Suprapubic skin (tissue), 4 donors: Measurements from ENCODE around the gene ASIC2. TPM values are rescaled to one million over a fixed set of nuclear protein-coding genes. Genes with fewer than 3 reads are reported as not detected.
A peak's percentile ranks its signal among the peaks of the same experiment; 100 is the strongest.

Experiments used
- DNase-seq, 2 donors: peaks; one replicate each; pipeline ENCODE4 v3.0.0-alpha.2; 2019; ENCODE audit warnings: low spot score in 2 of 2
- H3K27ac ChIP-seq: fragments of 200-600 bp; sonication (generic); one replicate; pipeline ENCODE4 v1.5.1; 2019
- H3K27me3 ChIP-seq: fragments of 200-600 bp; sonication (generic); one replicate; pipeline ENCODE4 v1.5.1; 2019
- H3K36me3 ChIP-seq: fragments of 200-600 bp; sonication (generic); one replicate; pipeline ENCODE4 v1.5.1; 2019
- H3K4me1 ChIP-seq: fragments of 200-600 bp; sonication (generic); one replicate; pipeline ENCODE4 v1.5.1; 2019
- H3K4me3 ChIP-seq: fragments of 200-600 bp; sonication (generic); one replicate; pipeline ENCODE4 v1.5.1; 2019; ENCODE audit warnings: mild to moderate bottlenecking
- H3K9me3 ChIP-seq: fragments of 200-600 bp; sonication (generic); one replicate; pipeline ENCODE4 v1.5.1; 2019
- CTCF ChIP-seq, 2 donors: fragments of 200-600 bp in 1 of 2; fragments of 450-650 bp in 1 of 2; sonication (generic) in 1 of 2; IDR thresholded peaks; one replicate each; pipeline ENCODE4 v1.5.1; 2016 to 2019; ENCODE audit warnings: antibody characterized with exemption in 2 of 2, mild to moderate bottlenecking in 1 of 2, moderate library complexity in 1 of 2
- EP300 ChIP-seq: sonication (generic); formaldehyde crosslinking; IDR thresholded peaks from one replicate; pipeline ENCODE4 v1.6.1; 2017; ENCODE audit warnings: antibody characterized with exemption
- POLR2A ChIP-seq, 2 donors: fragments of 450-650 bp; IDR thresholded peaks; one replicate each; pipeline ENCODE4 v1.6.1; 2017; ENCODE audit warnings: antibody characterized with exemption in 2 of 2, mild to moderate bottlenecking in 2 of 2, moderate library complexity in 2 of 2
- POLR2AphosphoS5 ChIP-seq, 3 donors: sonication (generic); formaldehyde crosslinking; IDR thresholded peaks; one replicate each; pipeline ENCODE4 v1.6.1; 2017; ENCODE audit warnings: antibody characterized with exemption in 3 of 3
- whole genome bisulfite sequencing: methylation state at CpG from one replicate; pipeline ENCODE4 v1.1.5; 2018; 5-methylcytosine and 5-hydroxymethylcytosine counted together
- total RNA-seq, 4 donors: library from RNA; depleted of rRNA; stranded (reverse); fragments of >200 nt; gene quantifications; one replicate each; pipeline ENCODE4 v1.1.0, GENCODE V29; 2016

Gene ASIC2
- total RNA-seq, 4 donors from 2014 or later = not detected

GRCh38 chr17:33262266-33263123 is 30.6 kb downstream of the ASIC2 start:
- Histone ChIP-seq H3K4me1 (no peaks in the 10 kb centered on the region), H3K27me3 (peaks cover 22% of the 10 kb centered on the region), H3K27ac (no peak overlapping the region), H3K9me3 (no peaks in the 10 kb centered on the region), H3K36me3 (no peaks in the 10 kb centered on the region), H3K4me3 (no peak overlapping the region)
- 73% methylated on average over 6 of the region's 6 CpGs for WGBS
- no peak for DNase-seq
- no peak for TF ChIP-seq CTCF (IDR thresholded peaks at IDR 0.05)
- TF ChIP-seq POLR2A (IDR thresholded peaks at IDR 0.05) = no peak
- no peak for TF ChIP-seq EP300
- TF ChIP-seq POLR2AphosphoS5 (IDR thresholded peaks at IDR 0.05) = no peak

- H3K27me3 ChIP-seq = peaks cover 24% of the 10 kb centered on the region
- peak in 1 of 2 donors; percentile 78 for DNase-seq
- H3K4me1 ChIP-seq = no peaks in the 10 kb centered on the region
- H3K4me3 ChIP-seq = no peak overlapping the region
- H3K9me3 ChIP-seq = no peaks in the 10 kb centered on the region
- TF ChIP-seq EP300 (no peak), CTCF (IDR thresholded peaks at IDR 0.05) (no peak), POLR2A (IDR thresholded peaks at IDR 0.05) (no peak), POLR2AphosphoS5 (IDR thresholded peaks at IDR 0.05) (no peak)
- no peaks in the 10 kb centered on the region for H3K36me3 ChIP-seq
- no peak overlapping the region for H3K27ac ChIP-seq
- WGBS = 91% methylated on average over 5 of the region's 10 CpGs
These were observed 31.3 kb downstream of the ASIC2 start for GRCh38 chr17:33261820-33262219.

GRCh38 chr17:33260638-33261037 is 32.5 kb downstream of the ASIC2 start:
- no peak for TF ChIP-seq POLR2A (IDR thresholded peaks at IDR 0.05)
- TF ChIP-seq POLR2AphosphoS5 (IDR thresholded peaks at IDR 0.05) = no peak
- no peak for TF ChIP-seq EP300
- TF ChIP-seq CTCF (IDR thresholded peaks at IDR 0.05) = no peak
- Histone ChIP-seq H3K27me3 (peaks cover 20% of the 10 kb centered on the region), H3K4me1 (no peaks in the 10 kb centered on the region), H3K9me3 (no peaks in the 10 kb centered on the region), H3K4me3 (no peak overlapping the region), H3K36me3 (no peaks in the 10 kb centered on the region), H3K27ac (no peak overlapping the region)
- no peak for DNase-seq
- 68% methylated on average over 8 of the region's 10 CpGs for WGBS

GRCh38 chr17:33258296-33258695 is 34.8 kb downstream of the ASIC2 start:
- Histone ChIP-seq H3K27ac (no peak overlapping the region), H3K4me3 (no peak overlapping the region), H3K27me3 (peaks cover 21% of the 10 kb centered on the region), H3K9me3 (no peaks in the 10 kb centered on the region), H3K36me3 (no peaks in the 10 kb centered on the region), H3K4me1 (no peaks in the 10 kb centered on the region)
- WGBS = 76% methylated on average over 3 of the region's 3 CpGs
- no peak for DNase-seq
- no peak for TF ChIP-seq POLR2AphosphoS5 (IDR thresholded peaks at IDR 0.05)
- no peak for TF ChIP-seq CTCF (IDR thresholded peaks at IDR 0.05)
- no peak for TF ChIP-seq EP300
- TF ChIP-seq POLR2A (IDR thresholded peaks at IDR 0.05) = no peak

- no peak for DNase-seq
- Histone ChIP-seq H3K27me3 (peaks cover 18% of the 10 kb centered on the region), H3K9me3 (no peaks in the 10 kb centered on the region), H3K4me3 (no peak overlapping the region), H3K36me3 (no peaks in the 10 kb centered on the region), H3K4me1 (no peaks in the 10 kb centered on the region), H3K27ac (no peak overlapping the region)
- 85% methylated on average over 2 of the region's 2 CpGs for WGBS
- TF ChIP-seq EP300 (no peak), POLR2A (IDR thresholded peaks at IDR 0.05) (no peak), CTCF (IDR thresholded peaks at IDR 0.05) (no peak), POLR2AphosphoS5 (IDR thresholded peaks at IDR 0.05) (no peak)
These were observed 47.9 kb downstream of the ASIC2 start for GRCh38 chr17:33245183-33245582.
